Parathyroid adenoma (tissue), 2 donors: ENCODE data around the gene DOCK4.

Source experiments
- H2AFZ ChIP-seq: fragments of 300-600 bp; sonication (generic); one replicate; pipeline ENCODE4 v1.7.0; 2017; ENCODE audit warnings: antibody characterized with exemption, mild to moderate bottlenecking
- H3K27ac ChIP-seq: fragments of 300-600 bp; sonication (generic); one replicate; pipeline ENCODE4 v1.7.0; 2017
- H3K27me3 ChIP-seq: fragments of 300-600 bp; sonication (generic); one replicate; pipeline ENCODE4 v1.7.0; 2017; ENCODE audit warnings: low read length; ENCODE audit not compliant: control insufficient read depth, insufficient read depth
- H3K36me3 ChIP-seq: fragments of 300-600 bp; sonication (generic); one replicate; pipeline ENCODE4 v1.7.0; 2017; ENCODE audit warnings: low read length; ENCODE audit not compliant: control insufficient read depth, insufficient read depth
- H3K4me1 ChIP-seq: fragments of 300-600 bp; sonication (generic); one replicate; pipeline ENCODE4 v1.7.0; 2017; ENCODE audit warnings: control low read depth
- H3K4me2 ChIP-seq: fragments of 300-600 bp; sonication (generic); one replicate; pipeline ENCODE4 v1.7.0; 2017; ENCODE audit warnings: low read length
- H3K4me3 ChIP-seq: fragments of 300-600 bp; sonication (generic); one replicate; pipeline ENCODE4 v1.7.0; 2017; ENCODE audit warnings: low read depth, low read length
- H3K79me2 ChIP-seq: fragments of 300-600 bp; sonication (generic); one replicate; pipeline ENCODE4 v1.7.0; 2017; ENCODE audit warnings: control low read depth
- H3K9ac ChIP-seq: fragments of 300-600 bp; sonication (generic); one replicate; pipeline ENCODE4 v1.7.0; 2017; ENCODE audit warnings: mild to moderate bottlenecking
- H3K9me3 ChIP-seq: fragments of 300-600 bp; sonication (generic); one replicate; pipeline ENCODE4 v1.7.0; 2017; ENCODE audit warnings: low read length; ENCODE audit not compliant: control insufficient read depth
- TF ChIP-seq, protein P1 (sequence below): fragments of 300-600 bp; sonication (generic); IDR thresholded peaks from one replicate; pipeline ENCODE4 v1.7.0; 2017; ENCODE audit warnings: antibody characterized with exemption, mild to moderate bottlenecking
- donor health status: primary hyperparathyroidism.

DOCK4 gene

DNA sequence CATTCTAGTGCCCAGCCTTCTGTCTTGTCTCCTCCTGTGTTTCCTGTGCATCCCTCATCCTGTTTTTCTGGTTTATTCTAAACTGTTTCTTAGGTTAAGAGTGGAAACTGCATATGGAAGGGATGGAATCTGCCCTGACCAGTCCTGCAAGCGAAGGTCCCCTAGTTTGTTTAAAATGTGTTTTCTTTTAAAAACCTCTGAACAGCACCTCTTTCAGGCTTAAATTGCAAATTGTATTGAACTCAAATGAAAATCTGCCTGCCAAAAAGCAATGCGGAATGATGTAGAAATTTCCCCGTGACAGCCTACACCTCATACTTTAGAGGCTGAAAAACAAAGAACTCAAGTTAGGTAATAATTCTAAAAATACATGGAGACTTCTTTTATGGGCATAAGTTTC, 421.1 kb downstream of the DOCK4 start:
- H2AFZ ChIP-seq = no peak overlapping the region
- no peaks in the 10 kb centered on the region for H3K36me3 ChIP-seq
- H3K79me2 ChIP-seq = no peaks in the 10 kb centered on the region
- H3K9ac ChIP-seq = no peak overlapping the region
- no peak overlapping the region for H3K4me2 ChIP-seq
- TF ChIP-seq, protein P1, sequence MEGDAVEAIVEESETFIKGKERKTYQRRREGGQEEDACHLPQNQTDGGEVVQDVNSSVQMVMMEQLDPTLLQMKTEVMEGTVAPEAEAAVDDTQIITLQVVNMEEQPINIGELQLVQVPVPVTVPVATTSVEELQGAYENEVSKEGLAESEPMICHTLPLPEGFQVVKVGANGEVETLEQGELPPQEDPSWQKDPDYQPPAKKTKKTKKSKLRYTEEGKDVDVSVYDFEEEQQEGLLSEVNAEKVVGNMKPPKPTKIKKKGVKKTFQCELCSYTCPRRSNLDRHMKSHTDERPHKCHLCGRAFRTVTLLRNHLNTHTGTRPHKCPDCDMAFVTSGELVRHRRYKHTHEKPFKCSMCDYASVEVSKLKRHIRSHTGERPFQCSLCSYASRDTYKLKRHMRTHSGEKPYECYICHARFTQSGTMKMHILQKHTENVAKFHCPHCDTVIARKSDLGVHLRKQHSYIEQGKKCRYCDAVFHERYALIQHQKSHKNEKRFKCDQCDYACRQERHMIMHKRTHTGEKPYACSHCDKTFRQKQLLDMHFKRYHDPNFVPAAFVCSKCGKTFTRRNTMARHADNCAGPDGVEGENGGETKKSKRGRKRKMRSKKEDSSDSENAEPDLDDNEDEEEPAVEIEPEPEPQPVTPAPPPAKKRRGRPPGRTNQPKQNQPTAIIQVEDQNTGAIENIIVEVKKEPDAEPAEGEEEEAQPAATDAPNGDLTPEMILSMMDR = no peak
- no peaks in the 10 kb centered on the region for H3K4me1 ChIP-seq
- no peak overlapping the region for H3K27ac ChIP-seq
- no peaks in the 10 kb centered on the region for H3K9me3 ChIP-seq
- no peaks in the 10 kb centered on the region for H3K27me3 ChIP-seq
- H3K4me3 ChIP-seq = no peak overlapping the region

GRCh38 chr7:111784296-111784695, 421.9 kb downstream of the DOCK4 start:
- Histone ChIP-seq H3K27ac (no peak overlapping the region), H3K36me3 (no peaks in the 10 kb centered on the region), H3K4me2 (no peak overlapping the region), H2AFZ (no peak overlapping the region), H3K4me3 (no peak overlapping the region), H3K9me3 (no peaks in the 10 kb centered on the region), H3K4me1 (no peaks in the 10 kb centered on the region), H3K9ac (no peak overlapping the region), H3K27me3 (no peaks in the 10 kb centered on the region), H3K79me2 (no peaks in the 10 kb centered on the region)
- TF ChIP-seq, protein P1 = no peak

GRCh38 chr7:111783854-111784253, 422.3 kb downstream of the DOCK4 start:
- no peaks in the 10 kb centered on the region for H3K36me3 ChIP-seq

GRCh38 chr7:111780527-111780926, 425.7 kb downstream of the DOCK4 start:
- no peaks in the 10 kb centered on the region for H3K79me2 ChIP-seq
- no peak overlapping the region for H3K4me2 ChIP-seq
- TF ChIP-seq, protein P1 = no peak
- H3K27me3 ChIP-seq = no peaks in the 10 kb centered on the region
- H2AFZ ChIP-seq = no peak overlapping the region
- H3K9ac ChIP-seq = no peak overlapping the region
- H3K36me3 ChIP-seq = no peaks in the 10 kb centered on the region
- H3K4me1 ChIP-seq = no peaks in the 10 kb centered on the region
- no peak overlapping the region for H3K4me3 ChIP-seq
- H3K9me3 ChIP-seq = no peaks in the 10 kb centered on the region
- no peak overlapping the region for H3K27ac ChIP-seq

More at GRCh38 chr7:111783854-111784253, 422.3 kb downstream of the DOCK4 start:
- H3K4me1 ChIP-seq = no peaks in the 10 kb centered on the region
- no peak overlapping the region for H3K27ac ChIP-seq
- H3K9ac ChIP-seq = no peak overlapping the region
- H3K9me3 ChIP-seq = no peaks in the 10 kb centered on the region
- H3K4me2 ChIP-seq = no peak overlapping the region
- H3K27me3 ChIP-seq = no peaks in the 10 kb centered on the region
- H3K4me3 ChIP-seq = no peak overlapping the region
- no peak overlapping the region for H2AFZ ChIP-seq
- TF ChIP-seq, protein P1 = no peak
- H3K79me2 ChIP-seq = no peaks in the 10 kb centered on the region

GRCh38 chr7:111775206-111775605, 431.0 kb downstream of the DOCK4 start:
- Histone ChIP-seq H3K36me3 (no peaks in the 10 kb centered on the region), H3K27ac (no peak overlapping the region)

More at GRCh38 chr7:111775206-111775605, 431.0 kb downstream of the DOCK4 start:
- H3K4me1 ChIP-seq = no peaks in the 10 kb centered on the region
- H3K27me3 ChIP-seq = no peaks in the 10 kb centered on the region
- H3K4me2 ChIP-seq = no peak overlapping the region
- H3K9ac ChIP-seq = no peak overlapping the region
- TF ChIP-seq, protein P1 = no peak
- H2AFZ ChIP-seq = no peak overlapping the region
- H3K4me3 ChIP-seq = no peak overlapping the region
- no peaks in the 10 kb centered on the region for H3K9me3 ChIP-seq
- H3K79me2 ChIP-seq = no peaks in the 10 kb centered on the region
